GDM1 (cell line): ENCODE measurements around the gene IMPACT.
A peak's percentile ranks its signal among the peaks of the same experiment; 100 is the strongest.

ENCODE experiments used
- DNase-seq: peaks from one replicate; lab custom pipeline; 2025; lab: John Stamatoyannopoulos, UW

Gene IMPACT

GRCh38 chr18:24426398-24427294 lies at the start of gene IMPACT:
TSS of gene IMPACT (plus strand) at chr18:24426670. CDS start at chr18:24426757, 87 bp downstream.
- peak; percentile 31 for DNase-seq

- DNase-seq, result no peak
These were observed 47.9 kb upstream of the IMPACT start for GRCh38 chr18:24378598-24378997.

- no peak for DNase-seq
These were observed 46.2 kb upstream of the IMPACT start for GRCh38 chr18:24380163-24380747.

- DNase-seq, result no peak
These were observed 45.3 kb upstream of the IMPACT start for GRCh38 chr18:24381126-24381525.

GRCh38 chr18:24386681-24387080 lies 39.8 kb upstream of the IMPACT start:
- no peak for DNase-seq

- no peak for DNase-seq
These were observed 37.5 kb upstream of the IMPACT start for GRCh38 chr18:24388957-24389356.

- no peak for DNase-seq
These were observed 31.2 kb upstream of the IMPACT start for GRCh38 chr18:24395049-24395795.

- DNase-seq, result no peak
These were observed 30.3 kb upstream of the IMPACT start for GRCh38 chr18:24396082-24396633.

GRCh38 chr18:24397131-24397693 lies 29.3 kb upstream of the IMPACT start:
- peak; percentile 58 for DNase-seq

GRCh38 chr18:24397694-24398368 lies 28.6 kb upstream of the IMPACT start, which contains the start of gene OSBPL1A:
TSS of gene OSBPL1A (minus strand) at chr18:24397824. CDS start at chr18:24377533, 20,291 bp downstream.
- DNase-seq, result peak; percentile 97

- no peak for DNase-seq
These were observed 27.9 kb upstream of the IMPACT start for GRCh38 chr18:24398540-24398939.

GRCh38 chr18:24400587-24400986 lies 25.9 kb upstream of the IMPACT start:
- no peak for DNase-seq

- DNase-seq, result no peak
These were observed 24.2 kb upstream of the IMPACT start for GRCh38 chr18:24402209-24402785.

GRCh38 chr18:24403076-24403475 lies 23.4 kb upstream of the IMPACT start:
- DNase-seq, result no peak

- no peak for DNase-seq
These were observed 21.9 kb upstream of the IMPACT start for GRCh38 chr18:24404591-24404990.

GRCh38 chr18:24408496-24408895 lies 18.0 kb upstream of the IMPACT start:
- no peak for DNase-seq

- no peak for DNase-seq
These were observed 13.3 kb upstream of the IMPACT start for GRCh38 chr18:24413148-24413547.

- no peak for DNase-seq
These were observed 12.0 kb upstream of the IMPACT start for GRCh38 chr18:24414349-24415003.

- DNase-seq, result no peak
These were observed 9.0 kb upstream of the IMPACT start for GRCh38 chr18:24417480-24417879.

- no peak for DNase-seq
These were observed 5.9 kb upstream of the IMPACT start for GRCh38 chr18:24420551-24420950.
